Measurements from ENCODE around the gene FYB1.
A peak's percentile ranks its signal among the peaks of the same experiment; 100 is the strongest.

Gene FYB1

DNA sequence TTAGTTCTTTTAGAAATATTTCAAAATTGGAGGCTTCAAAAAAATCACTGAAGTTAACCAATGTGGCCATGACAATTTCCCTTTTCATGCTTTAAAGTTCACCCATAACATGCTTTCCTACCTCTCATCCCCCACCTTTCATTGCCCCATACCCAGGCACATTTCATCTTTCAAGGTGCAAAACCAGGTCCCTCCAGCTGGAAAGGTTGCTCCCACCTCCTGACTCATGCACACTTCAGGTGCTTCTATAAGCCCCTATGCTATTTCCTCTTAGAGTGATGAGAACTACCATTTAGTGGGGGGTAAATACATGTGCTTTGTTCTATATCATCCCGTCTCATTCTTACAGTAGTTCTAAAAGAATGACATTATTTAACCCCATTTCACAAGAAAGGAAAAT lies 15.4 kb downstream of the FYB1 start:
- DNase-seq, result no peak

DNA sequence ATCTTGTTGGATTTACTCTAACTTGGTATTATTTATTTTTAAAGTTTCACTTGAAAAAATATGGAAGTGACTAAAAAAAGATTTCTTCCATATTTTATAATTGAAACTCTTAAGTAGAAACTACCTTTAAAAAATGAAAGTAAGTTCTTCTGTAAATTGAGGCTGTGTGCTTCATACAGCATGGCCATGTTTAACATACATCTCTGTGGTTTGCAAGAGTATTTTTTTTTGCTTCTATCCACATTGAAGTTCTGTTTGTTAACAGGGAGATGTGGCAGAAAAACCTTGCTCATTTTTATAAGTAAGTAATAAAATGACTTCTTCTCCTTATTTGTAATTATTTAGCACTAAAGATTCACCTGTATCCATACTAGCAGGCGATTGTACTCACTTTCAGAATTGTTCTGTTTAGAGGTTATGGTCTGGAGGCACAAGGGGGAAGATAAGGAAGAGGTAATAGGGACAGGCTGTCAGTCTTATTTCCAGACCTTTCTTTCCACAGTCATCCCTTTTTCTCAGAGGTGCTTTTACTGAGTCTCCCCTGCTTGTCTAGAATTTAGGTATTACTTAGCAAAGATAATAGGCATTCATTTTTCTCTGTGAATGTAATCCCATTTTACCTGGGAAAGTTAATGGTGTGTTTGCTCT lies 16.0 kb downstream of the FYB1 start:
- DNase-seq, result no peak

DNA sequence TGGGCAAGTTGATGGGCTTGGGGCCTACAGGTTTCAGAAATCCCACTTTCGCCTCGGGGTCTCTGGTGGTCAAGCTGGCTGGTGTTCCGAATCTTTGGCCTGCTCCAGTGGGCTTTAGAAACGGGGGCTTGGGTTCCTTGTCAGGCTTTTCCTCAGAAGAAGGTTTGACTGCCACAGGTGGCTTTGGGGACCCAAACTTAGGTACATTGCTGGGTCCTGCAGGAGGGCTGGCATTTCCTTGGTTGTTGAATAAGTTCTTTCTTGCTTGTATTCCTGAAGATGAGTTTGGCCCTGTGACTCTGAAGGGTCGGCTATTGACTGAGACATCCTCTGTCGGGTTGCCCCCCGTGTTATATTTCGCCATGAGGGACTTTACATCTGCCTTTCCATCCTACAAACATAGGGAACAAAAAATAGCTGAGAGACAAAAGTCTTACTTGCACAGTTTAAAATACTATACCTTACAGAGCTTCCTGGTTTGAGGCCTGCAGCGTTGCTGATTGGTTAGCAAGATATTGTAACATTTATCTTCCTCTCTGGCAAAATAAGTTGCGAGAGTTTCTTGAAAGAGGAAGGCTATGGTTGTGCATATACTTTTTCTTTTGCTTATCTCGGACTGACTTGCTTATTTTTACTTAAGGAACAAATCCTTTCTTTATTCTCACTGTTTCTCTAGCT lies 16.6 kb downstream of the FYB1 start:
- DNase-seq, result no peak

DNA sequence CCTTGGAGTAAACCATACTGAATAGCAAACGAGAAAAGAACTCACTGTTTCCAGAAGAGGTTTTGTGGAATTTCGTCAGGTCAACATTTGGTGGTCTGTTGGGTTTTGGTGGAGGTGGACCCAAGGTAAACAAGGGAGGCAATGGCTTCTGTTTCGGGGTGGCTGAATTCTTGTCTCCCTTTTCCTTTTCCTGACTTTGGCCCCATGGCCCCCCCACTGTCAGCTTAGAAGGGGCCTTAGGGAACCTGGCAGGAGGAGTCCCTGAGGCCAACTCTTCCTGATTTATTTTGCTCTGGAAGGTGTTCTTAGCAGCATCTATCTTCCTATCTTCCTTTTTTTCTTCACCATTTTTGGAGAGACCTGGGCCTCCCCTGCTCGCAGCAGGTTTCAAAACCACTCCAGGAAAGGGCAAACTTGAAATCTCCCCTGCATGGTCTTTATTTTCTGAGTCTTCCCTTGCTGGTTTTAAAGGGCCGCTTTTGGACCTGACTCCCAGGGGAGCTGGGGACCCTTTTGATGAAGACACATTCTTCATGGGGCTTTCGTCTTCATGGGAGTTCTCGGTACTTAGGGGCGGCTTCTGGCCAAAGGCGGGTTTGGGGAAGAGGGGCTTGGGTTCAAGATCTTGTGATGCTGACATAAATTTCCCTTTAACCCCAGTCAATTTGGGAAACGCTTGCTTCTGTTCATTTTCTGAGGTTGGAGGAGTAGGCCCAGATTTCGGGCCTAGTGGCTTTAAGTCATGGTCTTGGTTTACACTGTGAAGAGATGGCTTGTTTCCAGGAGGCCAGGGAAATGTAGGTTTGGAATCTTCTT lies 17.4 kb downstream of the FYB1 start:
- DNase-seq, result no peak

DNA sequence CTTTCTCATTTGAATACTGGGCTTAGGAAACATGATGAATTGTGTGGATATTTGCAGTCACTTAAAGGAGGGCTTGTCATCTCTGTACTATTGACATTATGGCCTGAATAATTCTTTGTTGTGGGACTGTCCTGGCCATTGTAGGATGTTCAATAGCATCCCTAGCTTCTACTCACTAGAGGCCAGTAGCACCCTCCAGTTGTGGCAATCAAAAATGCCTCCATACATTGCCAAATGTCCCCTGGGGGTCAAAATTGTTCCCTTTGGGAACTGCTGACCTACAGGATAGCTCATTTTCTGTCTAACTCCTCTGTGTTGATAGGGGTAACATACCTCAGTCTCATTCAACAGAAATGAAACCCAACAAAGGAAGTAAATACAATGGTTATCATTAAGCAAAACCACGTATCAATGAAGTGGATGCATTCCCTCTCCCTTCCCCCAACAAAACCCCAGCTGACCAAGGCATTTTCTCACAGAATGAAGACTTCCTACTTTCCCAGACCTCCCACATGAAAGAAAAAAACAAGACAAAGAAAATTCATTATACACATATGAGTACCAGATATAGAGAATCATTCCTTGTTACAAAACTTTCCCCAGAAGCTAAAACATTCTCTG lies 18.1 kb downstream of the FYB1 start:
- DNase-seq, result no peak

DNA sequence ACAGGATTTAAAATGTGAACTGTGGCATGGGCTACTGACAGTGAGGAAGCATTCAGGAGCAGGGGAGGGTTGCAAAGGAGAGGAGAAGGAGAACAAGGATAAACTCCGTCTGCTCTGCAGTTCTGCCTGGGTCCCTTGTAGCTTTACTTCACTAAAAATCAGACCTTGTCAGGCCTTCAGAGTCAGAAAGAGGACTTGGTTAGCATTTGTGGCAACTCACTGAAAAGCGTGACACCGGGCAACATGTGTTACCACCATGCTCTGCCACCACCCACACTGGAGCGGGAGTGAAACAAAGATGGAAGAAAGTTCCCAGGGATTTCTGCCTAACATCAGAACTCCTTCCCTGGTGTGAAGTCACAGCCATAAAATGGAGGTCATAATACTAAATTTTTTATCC lies 19.3 kb downstream of the FYB1 start:
- DNase-seq, result no peak

DNA sequence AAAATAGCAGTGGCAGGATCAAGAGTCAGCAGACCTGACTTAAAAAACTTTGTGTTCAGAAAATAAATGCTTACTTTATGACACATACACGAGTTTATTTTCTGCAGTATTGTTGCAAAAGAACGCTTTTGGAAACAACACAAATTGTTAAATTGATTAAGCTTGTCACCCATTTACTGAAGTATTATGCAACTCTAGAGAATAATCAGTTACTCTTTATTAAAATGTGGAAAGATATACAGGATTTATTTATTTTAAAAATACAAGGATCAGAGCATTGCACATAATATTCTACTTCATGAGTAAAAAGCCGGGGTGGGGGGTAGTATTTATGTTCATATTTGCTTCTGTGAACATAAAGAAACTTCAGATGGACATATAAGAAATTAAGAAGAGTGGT lies 20.0 kb downstream of the FYB1 start:
- no peak for DNase-seq

DNA sequence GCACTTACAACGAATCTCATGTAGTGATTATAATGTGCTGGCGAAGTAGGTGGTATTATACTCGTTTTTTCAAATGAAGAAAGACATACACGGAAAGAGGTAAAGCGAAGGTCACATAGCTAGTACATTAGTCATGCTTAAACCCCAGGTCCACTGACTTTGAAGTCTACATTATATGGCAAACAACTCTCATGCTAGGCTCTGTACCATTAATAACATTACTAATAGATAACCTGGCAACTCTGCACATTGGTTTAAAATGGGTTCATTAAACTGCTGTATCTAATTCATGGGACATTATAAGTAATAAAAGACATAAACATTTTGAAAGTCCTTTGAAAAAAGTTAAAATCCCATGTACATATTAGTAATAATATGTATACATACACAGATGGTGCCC lies 21.2 kb downstream of the FYB1 start:
- no peak for DNase-seq

DNA sequence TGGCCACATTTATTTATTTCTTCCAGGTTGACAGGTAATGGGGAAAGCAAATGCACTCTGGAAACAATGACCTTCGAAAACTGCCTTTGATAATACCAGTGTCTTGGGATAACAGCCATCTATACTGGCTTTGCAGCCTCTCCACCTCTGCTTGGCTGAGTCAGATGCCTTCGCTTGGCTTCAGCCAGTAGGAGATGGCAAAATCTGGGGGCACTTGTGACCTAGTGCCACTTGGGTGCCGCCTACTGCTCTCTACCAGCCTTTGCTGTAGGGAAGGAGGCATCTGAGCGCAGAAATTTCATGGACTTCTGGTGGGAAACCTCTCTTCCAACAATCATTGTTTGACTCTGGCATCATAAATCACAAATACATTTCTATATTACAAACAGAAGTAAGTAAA lies 21.8 kb downstream of the FYB1 start:
- peak; percentile 66 for DNase-seq

DNA sequence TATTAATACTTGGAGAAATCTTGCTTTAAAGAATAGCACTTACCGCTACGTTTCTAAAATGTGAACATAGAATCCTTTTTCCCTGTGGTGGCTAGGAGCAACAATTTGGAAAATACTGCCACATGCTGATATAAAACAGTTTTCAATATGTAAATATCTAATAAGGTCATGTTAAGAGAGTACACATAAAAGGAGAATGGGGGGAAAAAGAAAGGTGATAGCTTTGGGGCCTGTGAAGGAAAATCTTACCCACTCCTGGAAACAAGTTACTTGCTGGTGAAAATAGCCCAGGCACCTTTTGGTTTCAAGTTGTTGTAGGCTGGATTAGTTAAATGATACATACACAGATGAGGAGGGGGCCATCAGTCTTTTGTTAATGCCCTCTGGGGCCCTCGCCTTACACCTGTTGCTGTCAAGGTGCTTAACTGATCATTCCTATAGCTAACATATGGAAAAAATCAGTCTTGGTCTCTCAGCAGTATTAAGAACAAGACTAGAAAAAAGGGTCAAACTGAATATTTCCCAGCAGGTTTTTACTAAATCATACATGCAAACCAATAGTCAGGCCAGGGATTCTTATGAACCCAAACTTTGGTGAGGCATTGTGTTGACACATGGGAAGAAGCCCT lies 24.1 kb downstream of the FYB1 start:
- DNase-seq, result no peak

DNA sequence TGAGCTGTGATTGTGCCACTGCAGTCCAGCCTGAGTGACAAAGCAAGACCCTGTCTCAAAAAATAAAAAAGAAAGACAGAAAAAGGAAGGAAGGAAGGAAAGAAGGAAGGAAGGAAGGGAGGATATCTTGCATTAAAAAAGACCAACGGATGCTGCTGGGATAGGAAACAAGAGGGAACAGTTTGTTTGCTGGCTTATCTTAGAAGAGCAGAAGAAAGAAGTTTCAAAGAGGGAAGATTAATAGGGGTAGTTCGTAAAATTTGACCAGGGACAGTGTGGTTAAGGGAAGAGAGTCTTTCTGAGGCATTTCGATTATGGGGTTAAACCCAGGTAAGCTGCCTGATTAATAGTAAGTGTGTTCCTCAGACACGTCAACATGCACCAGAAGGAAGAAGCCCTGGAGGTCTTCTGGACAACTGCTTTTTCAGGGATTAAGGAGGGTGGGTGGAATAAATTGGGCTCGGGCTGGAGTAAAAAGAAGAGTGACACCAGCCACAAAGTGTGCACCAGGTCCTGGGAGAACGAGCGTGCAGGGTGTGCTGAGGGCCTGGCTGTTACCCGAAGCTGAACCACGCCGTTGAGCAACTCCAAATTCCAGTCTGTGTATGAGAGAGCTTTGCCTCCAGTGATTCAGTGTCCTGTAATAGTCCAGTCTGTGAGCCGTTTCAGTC lies 24.8 kb downstream of the FYB1 start:
- DNase-seq, result no peak

DNA sequence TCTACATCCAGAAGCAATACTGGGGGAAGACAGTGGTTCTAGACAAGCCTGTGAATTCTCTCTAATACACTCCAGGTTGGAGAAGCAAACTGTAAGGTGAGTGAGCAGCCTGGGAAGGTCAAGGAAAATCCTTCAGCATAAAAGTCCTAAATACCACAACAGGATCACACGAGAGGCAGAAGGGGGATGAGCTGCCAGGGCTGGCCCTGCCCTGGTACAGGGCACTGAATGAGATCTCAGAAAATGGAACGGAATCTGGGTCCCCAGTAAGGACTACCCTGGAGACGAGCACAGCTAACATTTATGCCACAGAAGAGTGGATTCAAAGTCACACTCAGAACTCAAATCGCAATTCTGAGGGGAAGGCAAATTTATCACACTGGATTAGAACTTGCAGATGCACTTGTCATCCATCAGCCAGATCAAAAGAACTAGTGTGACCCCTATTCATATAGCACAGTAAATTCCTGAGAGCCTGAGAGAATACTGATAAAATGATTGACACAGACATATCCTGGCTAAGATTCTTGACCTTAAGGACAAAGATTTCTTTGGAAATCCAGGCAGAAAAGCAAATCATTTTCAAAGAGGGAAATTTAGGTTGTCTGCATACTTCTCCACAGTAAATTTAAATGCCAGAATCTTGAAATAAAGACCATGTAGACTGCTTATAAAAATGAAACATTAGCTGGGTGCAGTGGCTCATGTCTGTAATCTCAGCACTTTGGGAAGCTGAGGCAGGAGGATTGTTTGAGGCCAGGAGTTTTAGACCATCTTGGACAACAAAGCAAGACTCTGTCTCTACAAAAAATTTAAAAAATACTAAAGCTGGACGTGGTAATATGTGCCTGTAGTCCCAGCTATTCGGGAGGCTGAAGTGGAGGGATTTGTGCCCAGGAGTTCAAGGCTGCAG lies 25.6 kb downstream of the FYB1 start:
- DNase-seq, result no peak

DNA sequence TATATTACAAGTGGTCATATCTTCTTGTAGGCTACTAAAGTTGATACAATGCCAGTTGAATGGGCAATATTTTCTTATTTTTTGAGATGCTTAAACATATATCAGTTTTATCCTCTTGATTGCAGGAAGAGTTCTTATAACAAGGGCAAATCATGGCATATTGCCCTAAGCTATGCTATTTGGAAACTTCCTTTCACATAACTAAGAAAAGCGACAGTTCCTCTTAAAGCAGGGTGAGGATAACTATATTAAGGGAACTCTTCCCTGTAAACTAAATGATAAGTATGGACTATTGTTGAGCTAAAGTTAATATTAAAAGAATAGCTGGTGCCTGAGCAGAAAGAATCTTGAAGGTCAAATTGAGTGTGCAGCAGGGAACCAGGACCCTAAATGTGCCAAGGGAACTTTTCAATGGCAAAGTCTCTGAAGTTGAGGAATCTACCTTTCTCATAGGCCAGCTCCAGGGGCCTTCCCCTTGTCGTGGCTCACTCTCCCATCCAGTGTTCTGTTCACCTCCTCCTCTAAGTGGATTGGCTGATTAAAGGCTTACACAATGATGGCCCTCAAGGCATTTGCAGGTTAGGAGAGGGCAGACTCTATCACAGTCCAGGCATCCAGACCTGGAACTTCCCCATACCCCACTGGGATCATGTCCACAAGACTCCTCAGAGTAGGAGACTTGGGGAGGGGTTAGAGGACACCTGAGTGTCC lies 26.8 kb downstream of the FYB1 start:
- DNase-seq, result no peak

DNA sequence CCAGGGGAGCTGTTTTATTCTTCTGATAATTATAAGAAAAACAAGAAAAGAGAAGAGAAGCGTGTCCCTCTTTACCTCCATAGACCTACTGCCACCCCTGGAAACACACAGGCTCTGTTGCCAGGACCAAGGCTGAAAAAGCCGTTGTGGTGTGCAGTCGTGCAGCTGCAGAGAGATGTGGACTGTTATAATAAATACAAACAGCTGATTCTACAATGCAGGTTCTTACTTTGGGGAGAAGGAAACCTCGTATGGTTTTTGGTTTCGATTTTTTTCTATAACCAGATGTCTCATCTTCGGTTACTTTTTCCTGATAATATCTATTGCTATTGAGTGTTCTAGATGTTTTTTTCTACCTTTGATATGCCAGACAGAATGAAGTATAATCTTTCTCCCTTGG lies 28.1 kb downstream of the FYB1 start:
- peak; percentile 50 for DNase-seq

DNA sequence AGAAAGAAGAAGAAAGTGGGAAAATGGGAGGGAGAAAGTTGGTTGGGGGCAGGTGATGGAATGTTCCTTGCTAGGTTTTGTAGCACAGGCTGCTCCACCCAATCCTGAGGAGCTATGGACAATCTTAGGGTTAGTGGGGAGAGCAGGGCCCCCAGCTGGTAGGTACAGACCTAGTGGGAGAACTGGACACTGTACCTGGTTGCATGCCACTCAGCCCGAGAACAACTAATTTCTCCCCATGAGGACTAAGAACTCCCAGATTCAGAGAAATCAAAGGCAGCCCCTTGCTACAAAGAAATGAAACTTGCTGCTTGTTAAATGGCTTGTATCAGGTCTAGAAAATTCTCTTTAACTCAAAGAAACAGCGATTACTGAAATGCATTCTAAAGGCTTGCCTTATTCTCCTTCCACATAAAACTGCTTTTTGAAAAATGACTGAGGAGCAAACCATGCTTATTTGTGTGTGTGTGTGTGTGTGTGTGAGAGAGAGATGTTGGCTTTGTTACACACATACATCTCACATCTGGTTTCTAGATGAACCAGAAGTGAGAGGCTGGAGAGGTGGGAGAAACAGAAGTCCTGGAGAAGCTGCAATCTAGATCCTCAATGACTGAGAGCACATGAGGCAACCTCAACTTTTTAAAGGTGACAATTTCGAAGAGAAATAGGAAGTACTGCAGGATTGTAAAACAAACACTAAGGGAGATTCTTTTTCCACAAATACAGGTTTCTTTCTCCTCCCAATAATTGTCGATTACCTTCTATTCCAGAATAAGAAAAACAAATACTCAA lies 28.9 kb downstream of the FYB1 start:
- DNase-seq, result no peak

DNA sequence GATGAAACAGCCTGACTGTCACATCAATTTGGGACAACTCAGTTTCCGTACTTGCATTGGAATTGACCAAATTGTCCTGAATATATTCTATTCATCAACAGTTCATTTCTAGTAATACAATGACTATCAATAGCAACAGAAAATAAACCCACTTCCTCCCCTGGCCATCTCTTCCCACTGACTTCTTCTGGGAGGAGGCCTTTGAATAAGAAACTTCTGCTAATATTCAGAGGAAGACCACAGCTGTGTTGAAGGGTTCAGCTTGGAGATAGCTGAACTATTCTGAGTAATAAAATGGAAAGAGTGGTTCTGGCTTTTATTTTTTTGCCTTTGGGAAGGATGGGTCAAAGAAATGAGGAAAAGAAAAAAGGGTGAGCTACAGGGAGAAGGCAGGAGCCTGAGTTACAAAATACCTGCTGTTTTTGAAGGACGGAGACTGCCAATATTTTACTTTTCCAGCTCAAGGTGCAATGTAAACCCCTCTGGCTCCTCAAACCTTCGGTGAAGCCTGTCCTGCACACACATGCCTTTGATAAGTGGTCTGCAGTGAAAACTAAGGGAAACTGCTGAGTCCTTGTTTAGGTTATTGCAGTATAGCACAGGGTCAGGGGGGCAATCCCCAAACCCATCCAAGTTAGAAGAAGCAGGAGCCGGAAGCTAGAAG lies 29.9 kb downstream of the FYB1 start:
- no peak for DNase-seq

DNA sequence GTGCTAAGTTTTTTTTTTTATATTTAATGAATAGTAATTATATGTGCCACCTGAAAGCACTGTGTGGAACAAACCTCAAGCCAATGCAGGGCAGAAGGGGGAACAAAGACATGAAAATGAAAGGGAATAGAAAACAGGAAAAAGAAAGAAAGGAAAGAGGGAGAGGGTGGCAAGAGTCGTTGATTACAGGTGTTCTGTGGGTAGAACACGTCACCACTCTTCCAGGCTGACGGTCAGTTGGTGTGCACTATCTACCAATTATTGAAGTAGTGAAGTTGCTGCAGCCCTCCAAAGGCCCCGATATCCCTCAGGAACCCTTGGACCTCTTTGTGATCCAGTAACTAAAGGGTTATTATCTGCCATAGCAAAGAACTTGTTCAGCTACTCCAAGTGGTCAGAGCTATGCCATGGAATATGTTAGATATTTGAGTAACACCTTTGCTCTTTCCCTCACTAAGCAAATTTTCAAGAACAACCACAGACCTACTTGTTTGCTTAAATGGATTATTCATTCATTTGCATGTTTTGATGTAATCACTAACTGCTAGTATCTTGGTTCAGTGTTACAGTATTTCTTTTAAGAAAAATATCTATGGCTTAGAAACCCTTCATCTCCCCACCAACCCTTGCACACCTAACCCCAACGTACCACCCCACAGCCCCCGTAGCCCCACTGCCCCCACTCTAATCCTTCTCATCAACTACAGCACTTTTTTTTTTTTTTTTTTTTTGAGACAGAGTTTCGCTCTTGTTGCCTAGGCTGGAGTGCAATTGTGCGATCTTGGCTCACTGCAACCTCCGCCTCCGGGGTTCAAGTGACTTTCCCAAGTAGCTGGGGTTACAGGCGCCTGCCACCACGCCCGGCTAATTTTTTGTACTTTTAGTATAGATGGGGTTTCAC lies 31.3 kb downstream of the FYB1 start:
- peak; percentile 47 for DNase-seq

All from activated T-cell treated with anti-CD3 and anti-CD28 coated beads, Interleukin-2, amount 50 U/mL, for 1 hour (primary cell).